PC-9 (cell line): ENCODE results near the gene MTX1. TPM values are rescaled to one million over a fixed set of nuclear protein-coding genes. Genes with fewer than 3 reads are reported as not detected.

Experiments used
- BruUV-seq: library from RNA; stranded (reverse); fragments of 400-500 nt; replicated peaks from 2 replicates; lab custom pipeline; 2021; lab: Mats Ljungman, UMichigan
- CTCF ChIA-PET: fragments of 300-600 bp; sonication (Branson Sonifier 250); formaldehyde crosslinking; loops from one replicate; lab custom pipeline; 2022; ENCODE audit warnings: antibody characterized with exemption; lab: Charles Lee
- POLR2A ChIA-PET: fragments of 300-600 bp; sonication (Branson Sonifier 250); formaldehyde crosslinking; loops from one replicate; lab custom pipeline; 2022; ENCODE audit warnings: antibody characterized with exemption; ENCODE audit not compliant: unreplicated experiment; lab: Charles Lee
- DNase-seq, 2 experiments: peaks; one replicate each; pipeline versions ENCODE4 v3.0.0 to v3.0.0-alpha.2; 2015 to 2022; ENCODE audit warnings: mixed read lengths in 1 of 2
- H2AFZ ChIP-seq: fragments of 200-600 bp; sonication (generic); 2 replicates; pipeline ENCODE4 v1.8.1; 2017; ENCODE audit warnings: antibody characterized with exemption
- H3F3A ChIP-seq: fragments of 200-600 bp; sonication (generic); 2 replicates; pipeline ENCODE4 v1.8.1; 2017; ENCODE audit warnings: antibody characterized with exemption, mild to moderate bottlenecking, low read depth; ENCODE audit not compliant: insufficient read depth
- H3K27ac ChIP-seq: fragments of 200-600 bp; sonication (generic); 2 replicates; pipeline ENCODE4 v1.6.1; 2016; ENCODE audit warnings: mixed run types
- H3K27me3 ChIP-seq: fragments of 200-600 bp; sonication (generic); 2 replicates; pipeline ENCODE4 v1.6.1; 2016; ENCODE audit warnings: low read depth, mixed run types; ENCODE audit not compliant: insufficient read depth
- H3K36me3 ChIP-seq: fragments of 200-600 bp; sonication (generic); 2 replicates; pipeline ENCODE4 v1.6.1; 2016; ENCODE audit warnings: low read depth, mixed run types
- H3K4me1 ChIP-seq: fragments of 200-600 bp; sonication (generic); replicated peaks from 2 replicates; pipeline ENCODE4 v1.6.1; 2016; ENCODE audit warnings: mixed run types; ENCODE audit not compliant: insufficient read depth
- H3K4me2 ChIP-seq: fragments of 200-600 bp; sonication (generic); 2 replicates; pipeline ENCODE4 v1.6.1; 2017; ENCODE audit warnings: mixed run types
- H3K4me3 ChIP-seq: fragments of 200-600 bp; sonication (generic); 2 replicates; pipeline ENCODE4 v1.6.1; 2016; ENCODE audit warnings: mixed run types
- H3K79me2 ChIP-seq: fragments of 200-600 bp; sonication (generic); 2 replicates; pipeline ENCODE4 v1.6.1; 2017; ENCODE audit warnings: low read depth, mixed run types
- H3K9me2 ChIP-seq: fragments of 200-600 bp; sonication (generic); 2 replicates; pipeline ENCODE4 v1.8.1; 2017; ENCODE audit warnings: mild to moderate bottlenecking; ENCODE audit not compliant: insufficient read depth
- H3K9me3 ChIP-seq: fragments of 200-600 bp; sonication (generic); 2 replicates; pipeline ENCODE4 v1.8.1; 2016; ENCODE audit warnings: low read depth; ENCODE audit not compliant: insufficient read depth
- H4K20me1 ChIP-seq: fragments of 200-600 bp; sonication (generic); 2 replicates; pipeline ENCODE4 v1.8.1; 2017; ENCODE audit not compliant: insufficient read depth
- EZH2 ChIP-seq: fragments of 200-600 bp; sonication (generic); IDR thresholded peaks from 2 replicates; pipeline ENCODE4 v1.8.0; 2017; ENCODE audit warnings: antibody characterized with exemption, low read depth
- intact Hi-C: fragments of 100-400 bp; cut with micrococcal nuclease; formaldehyde crosslinking; loops from one replicate; pipeline ENCODE4 v1.10.0; 2022; ENCODE audit not compliant: unreplicated experiment
- total RNA-seq: library from RNA; stranded (reverse); gene quantifications from 2 replicates; pipeline ENCODE4 v1.2.3, GENCODE V29; 2021
- TF ChIP-seq, protein P1 (sequence below): fragments of 200-600 bp; sonication (generic); conservative IDR thresholded peaks from 2 replicates; pipeline ENCODE4 v1.6.1; 2017; ENCODE audit warnings: mixed run types, antibody characterized with exemption, mild to moderate bottlenecking, moderate library complexity

The MTX1 gene
- total RNA-seq, 1 experiment from 2014 or later: 56.1 TPM

DNA sequence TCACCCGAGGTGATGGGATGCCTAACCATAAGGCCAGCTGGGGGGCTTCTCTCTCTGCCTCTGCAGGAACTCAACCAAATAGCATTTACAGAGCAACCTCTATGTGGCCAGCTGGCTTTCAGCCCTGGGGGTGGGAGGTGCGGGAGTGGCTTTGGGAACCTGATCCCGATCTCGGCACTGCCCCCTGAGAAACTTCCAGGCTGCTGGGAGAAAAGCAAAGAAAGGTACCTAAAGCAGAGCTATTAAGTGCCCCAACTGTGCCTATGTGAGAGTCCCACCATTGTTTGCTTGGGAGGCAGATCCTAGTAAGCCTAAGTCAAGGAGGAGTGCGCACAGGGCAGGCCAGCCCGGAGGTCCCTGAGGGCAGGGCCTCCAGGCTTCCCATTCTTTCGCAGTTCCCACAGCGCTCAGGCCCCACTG is 42.4 kb upstream of the MTX1 start:
- intact Hi-C loops: no loop called here
- no TSS peak for BruUV-seq

GRCh38 chr1:155166471-155167165 is 41.9 kb upstream of the MTX1 start:
- H3F3A ChIP-seq: peaks cover 9% of the 10 kb centered on the region; the same call in 1 of the 2 replicates
- no peaks in the 10 kb centered on the region for H3K27me3 ChIP-seq
- BruUV-seq: no TSS peak
- H3K4me2 ChIP-seq: no peak overlapping the region
- DNase-seq: no peak
- no peaks in the 10 kb centered on the region; the same call in 1 of the 2 replicates for H3K36me3 ChIP-seq
- H3K79me2 ChIP-seq: peaks cover 4% of the 10 kb centered on the region
- no peak for TF ChIP-seq EZH2
- TF ChIP-seq, protein P1, sequence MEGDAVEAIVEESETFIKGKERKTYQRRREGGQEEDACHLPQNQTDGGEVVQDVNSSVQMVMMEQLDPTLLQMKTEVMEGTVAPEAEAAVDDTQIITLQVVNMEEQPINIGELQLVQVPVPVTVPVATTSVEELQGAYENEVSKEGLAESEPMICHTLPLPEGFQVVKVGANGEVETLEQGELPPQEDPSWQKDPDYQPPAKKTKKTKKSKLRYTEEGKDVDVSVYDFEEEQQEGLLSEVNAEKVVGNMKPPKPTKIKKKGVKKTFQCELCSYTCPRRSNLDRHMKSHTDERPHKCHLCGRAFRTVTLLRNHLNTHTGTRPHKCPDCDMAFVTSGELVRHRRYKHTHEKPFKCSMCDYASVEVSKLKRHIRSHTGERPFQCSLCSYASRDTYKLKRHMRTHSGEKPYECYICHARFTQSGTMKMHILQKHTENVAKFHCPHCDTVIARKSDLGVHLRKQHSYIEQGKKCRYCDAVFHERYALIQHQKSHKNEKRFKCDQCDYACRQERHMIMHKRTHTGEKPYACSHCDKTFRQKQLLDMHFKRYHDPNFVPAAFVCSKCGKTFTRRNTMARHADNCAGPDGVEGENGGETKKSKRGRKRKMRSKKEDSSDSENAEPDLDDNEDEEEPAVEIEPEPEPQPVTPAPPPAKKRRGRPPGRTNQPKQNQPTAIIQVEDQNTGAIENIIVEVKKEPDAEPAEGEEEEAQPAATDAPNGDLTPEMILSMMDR: no peak
- H3K4me3 ChIP-seq: no peak overlapping the region
- ChIA-PET CTCF (interaction anchor here (0.6 to 1.5 kb wide), 10 partner anchors 23 to 115 kb away, joined by 3 to 20 read pairs (median 4); partner anchors contain the start of genes EFNA1 and THBS3), POLR2A (interaction anchor here (0.7 kb wide), 1 partner anchor 509 kb away, joined by 3 read pairs; no protein-coding TSS in a partner anchor)
- H4K20me1 ChIP-seq: 0 out of 2 replicates have a peak, but pooled peaks cover 5% of the 10 kb centered on the region
- H3K27ac ChIP-seq: no peak overlapping the region
- H3K4me1 ChIP-seq: peaks cover 4% of the 10 kb centered on the region; the same call in 1 of the 2 replicates
- intact Hi-C loops: loop anchor here (1.0 kb wide), 3 partner anchors 54 to 80 kb away; no protein-coding TSS in a partner anchor
- H3K9me3 ChIP-seq: no peaks in the 10 kb centered on the region
- no peak overlapping the region for H2AFZ ChIP-seq
- H3K9me2 ChIP-seq: no peaks in the 10 kb centered on the region

More for the DNA sequence above, 42.4 kb upstream of the MTX1 start:
- H3K4me2 ChIP-seq: no peak overlapping the region
- H3K4me1 ChIP-seq: peaks cover 4% of the 10 kb centered on the region; the same call in 1 of the 2 replicates
- no peak for DNase-seq
- no peak overlapping the region for H3K27ac ChIP-seq
- H2AFZ ChIP-seq: no peak overlapping the region
- H3K9me2 ChIP-seq: no peaks in the 10 kb centered on the region
- ChIA-PET POLR2A (no interaction called here), CTCF (interaction anchor here (0.6 kb wide), 2 partner anchors 22 to 73 kb away, joined by 3 to 4 read pairs; no protein-coding TSS in a partner anchor)
- H3K9me3 ChIP-seq: no peaks in the 10 kb centered on the region
- no peak for TF ChIP-seq EZH2
- TF ChIP-seq, protein P1: no peak
- no peak overlapping the region for H3K4me3 ChIP-seq
- H3F3A ChIP-seq: peaks cover 9% of the 10 kb centered on the region; the same call in 1 of the 2 replicates
- H3K27me3 ChIP-seq: no peaks in the 10 kb centered on the region
- no peaks in the 10 kb centered on the region; the same call in 1 of the 2 replicates for H3K36me3 ChIP-seq
- H3K79me2 ChIP-seq: no peaks in the 10 kb centered on the region; the same call in 1 of the 2 replicates
- no peaks in the 10 kb centered on the region for H4K20me1 ChIP-seq
